HL-60 (cell line): ENCODE measurements around the gene TRPV5.

ENCODE experiments used
- CTCF ChIP-seq: IDR thresholded peaks from one replicate; pipeline ENCODE4 v1.5.1; 2011; ENCODE audit warnings: low read length, control low read depth, inconsistent platforms; ENCODE audit not compliant: insufficient read depth
- SPI1 ChIP-seq: IDR thresholded peaks from 2 replicates; pipeline ENCODE4 v1.6.1; 2012; ENCODE audit warnings: low read depth, mild to moderate bottlenecking, borderline replicate concordance

GRCh38 chr7:142908290-142908689, 25.3 kb downstream of the TRPV5 start:
- no peak for TF ChIP-seq CTCF
- TF ChIP-seq SPI1: no peak
